ENCODE results near the gene CSNK1A1.

Gene CSNK1A1

GRCh38 chr5:149485655-149486615, 65.3 kb downstream of the CSNK1A1 start:
- Histone ChIP-seq H3K27me3 (ENCODE audit: insufficient read depth, low read length, poor library complexity, severe bottlenecking) (no peaks in the 10 kb centered on the region), H3F3A (ENCODE audit: low read depth) (no peaks in the 10 kb centered on the region), H3K4me1 (ENCODE audit: insufficient read depth, low read length, poor library complexity, severe bottlenecking) (no peaks in the 10 kb centered on the region), H4K20me1 (ENCODE audit: insufficient read depth, low read length, poor library complexity, severe bottlenecking) (no peaks in the 10 kb centered on the region), H3K36me3 (ENCODE audit: insufficient read depth, low read length) (no peaks in the 10 kb centered on the region), H3K4me3 (ENCODE audit: low read length, poor library complexity, severe bottlenecking) (no peak overlapping the region), H2AFZ (ENCODE audit: low read length) (no peak overlapping the region), H3K4me2 (ENCODE audit: low read depth, low read length, poor library complexity, severe bottlenecking) (no peak overlapping the region), H3K9me3 (ENCODE audit: insufficient read depth, low read depth, low read length) (no peaks in the 10 kb centered on the region), H3K9me2 (replicated peaks; ENCODE audit: low read depth, low read length) (no peaks in the 10 kb centered on the region), H3K79me2 (ENCODE audit: insufficient read depth, low read length) (no peaks in the 10 kb centered on the region), H3K9ac (ENCODE audit: low read depth, low read length, poor library complexity, severe bottlenecking) (no peak overlapping the region)
- no peak for TF ChIP-seq CTCF (conservative IDR thresholded peaks at IDR 0.05; ENCODE audit: low read length)

GRCh38 chr5:149481485-149481884, 69.8 kb downstream of the CSNK1A1 start:
- TF ChIP-seq CTCF (conservative IDR thresholded peaks at IDR 0.05; ENCODE audit: low read length) (no peak), EZH2phosphoT487 (IDR thresholded peaks at IDR 0.05; ENCODE audit: borderline replicate concordance) (no peak)
- no peaks in the 10 kb centered on the region for H3K4me1 ChIP-seq (ENCODE audit: insufficient read depth, low read length, poor library complexity, severe bottlenecking)
- no peaks in the 10 kb centered on the region for H3K79me2 ChIP-seq (ENCODE audit: insufficient read depth, low read length)
- no peak overlapping the region for H2AFZ ChIP-seq (ENCODE audit: low read length)
- H3K4me2 ChIP-seq (ENCODE audit: low read depth, low read length, poor library complexity, severe bottlenecking) = no peak overlapping the region
- no peaks in the 10 kb centered on the region for H3K27me3 ChIP-seq (ENCODE audit: insufficient read depth, low read length, poor library complexity, severe bottlenecking)
- no peak overlapping the region for H3K4me3 ChIP-seq (ENCODE audit: low read length, poor library complexity, severe bottlenecking)
- H3K9me3 ChIP-seq (ENCODE audit: insufficient read depth, low read depth, low read length) = no peaks in the 10 kb centered on the region
- no peaks in the 10 kb centered on the region for H4K20me1 ChIP-seq (ENCODE audit: insufficient read depth, low read length, poor library complexity, severe bottlenecking)
- H3K9me2 ChIP-seq (replicated peaks; ENCODE audit: low read depth, low read length) = no peaks in the 10 kb centered on the region
- H3F3A ChIP-seq (ENCODE audit: low read depth) = no peaks in the 10 kb centered on the region
- no peak overlapping the region for H3K9ac ChIP-seq (ENCODE audit: low read depth, low read length, poor library complexity, severe bottlenecking)
- no peaks in the 10 kb centered on the region for H3K36me3 ChIP-seq (ENCODE audit: insufficient read depth, low read length)

GRCh38 chr5:149478761-149479160, 72.5 kb downstream of the CSNK1A1 start:
- no peak overlapping the region for H3K9ac ChIP-seq (ENCODE audit: low read depth, low read length, poor library complexity, severe bottlenecking)
- no peaks in the 10 kb centered on the region for H3K9me2 ChIP-seq (replicated peaks; ENCODE audit: low read depth, low read length)
- TF ChIP-seq EZH2phosphoT487 (IDR thresholded peaks at IDR 0.05; ENCODE audit: borderline replicate concordance) (no peak), CTCF (conservative IDR thresholded peaks at IDR 0.05; ENCODE audit: low read length) (no peak)
- H3K36me3 ChIP-seq (ENCODE audit: insufficient read depth, low read length) = no peaks in the 10 kb centered on the region
- H3K27me3 ChIP-seq (ENCODE audit: insufficient read depth, low read length, poor library complexity, severe bottlenecking) = no peaks in the 10 kb centered on the region
- H3K79me2 ChIP-seq (ENCODE audit: insufficient read depth, low read length) = no peaks in the 10 kb centered on the region
- no peaks in the 10 kb centered on the region for H3F3A ChIP-seq (ENCODE audit: low read depth)
- H3K4me3 ChIP-seq (ENCODE audit: low read length, poor library complexity, severe bottlenecking) = no peak overlapping the region
- H2AFZ ChIP-seq (ENCODE audit: low read length) = no peak overlapping the region
- no peaks in the 10 kb centered on the region for H4K20me1 ChIP-seq (ENCODE audit: insufficient read depth, low read length, poor library complexity, severe bottlenecking)
- no peaks in the 10 kb centered on the region for H3K4me1 ChIP-seq (ENCODE audit: insufficient read depth, low read length, poor library complexity, severe bottlenecking)
- no peak overlapping the region for H3K4me2 ChIP-seq (ENCODE audit: low read depth, low read length, poor library complexity, severe bottlenecking)
- no peaks in the 10 kb centered on the region for H3K9me3 ChIP-seq (ENCODE audit: insufficient read depth, low read depth, low read length)

All from Loucy (cell line).